PFSK-1 (cell line): ENCODE measurements around the gene DHRS11.

Source experiments
- REST ChIP-seq, 2 experiments: IDR thresholded peaks; 2 replicates each; pipeline versions ENCODE4 v1.6.1 to v1.8.0; 2011 to 2012; ENCODE audit warnings: low read depth in 2 of 2, low read length in 2 of 2, control low read depth in 1 of 2, inconsistent platforms in 1 of 2, mild to moderate bottlenecking in 1 of 2, moderate library complexity in 1 of 2; ENCODE audit not compliant: insufficient read depth in 1 of 2
- TAF1 ChIP-seq: IDR thresholded peaks from 2 replicates; pipeline ENCODE4 v1.6.1; 2012; ENCODE audit warnings: low read length, control low read depth, borderline replicate concordance; ENCODE audit not compliant: insufficient read depth

- TF ChIP-seq REST (IDR thresholded peaks at IDR 0.05; ENCODE audit: insufficient read depth in 1 of 2, low read depth in 2 of 2, low read length in 2 of 2) (no peak), TAF1 (no peak)
Observed at GRCh38 chr17:36586138-36586537, 5.5 kb upstream of the DHRS11 start.
